K562 (cell line): ENCODE data around the gene LTBP1. TPM values are rescaled to one million over a fixed set of nuclear protein-coding genes. Genes with fewer than 3 reads are reported as not detected.

Source experiments
- CREB5 ChIP-seq: fragments of 250-450 bp; sonication (Bioruptor Pico); IDR thresholded peaks from 2 replicates; pipeline ENCODE4 v1.5.0; 2020; ENCODE audit warnings: mild to moderate bottlenecking
- CREM ChIP-seq: IDR thresholded peaks from 2 replicates; pipeline ENCODE4 v1.6.1; 2014; ENCODE audit warnings: antibody characterized with exemption, low read depth
- DPF2 ChIP-seq: fragments of 450-650 bp; IDR thresholded peaks from 2 replicates; pipeline ENCODE4 v1.6.1; 2016
- ELK3 ChIP-seq: fragments of 450-650 bp; formaldehyde crosslinking; IDR thresholded peaks from 2 replicates; pipeline ENCODE4 v1.4.0; 2020; ENCODE audit warnings: mild to moderate bottlenecking
- HES1 ChIP-seq: fragments of 450-650 bp; IDR thresholded peaks from 2 replicates; pipeline ENCODE4 v1.6.1; 2016; ENCODE audit warnings: low read depth, mild to moderate bottlenecking, moderate library complexity
- HIVEP1 ChIP-seq: fragments of 250-450 bp; sonication (Bioruptor Pico); IDR thresholded peaks from 2 replicates; pipeline ENCODE4 v1.4.0; 2020; ENCODE audit warnings: mild to moderate bottlenecking
- SMAD1 ChIP-seq: fragments of 150-350 bp; IDR thresholded peaks from 2 replicates; pipeline ENCODE4 v1.6.1; 2014; ENCODE audit warnings: low read length, low read depth; ENCODE audit not compliant: partially characterized antibody
- ZNF561 ChIP-seq: fragments of 450-650 bp; formaldehyde crosslinking; conservative IDR thresholded peaks from 2 replicates; pipeline ENCODE4 v1.4.0; 2020; ENCODE audit warnings: mild to moderate bottlenecking, moderate library complexity
- ZNF699 ChIP-seq: fragments of 250-450 bp; sonication (Bioruptor Pico); IDR thresholded peaks from 2 replicates; pipeline ENCODE4 v1.8.0; 2021; ENCODE audit warnings: mild to moderate bottlenecking, moderate library complexity; ENCODE audit not compliant: insufficient replicate concordance
- polyA plus RNA-seq, 8 experiments: library from polyadenylated mRNA; depleted of rRNA in 4 of 8; stranded (reverse) in 5 of 8; unstranded in 3 of 8; fragments of >200 nt; fragmentation: Nextera tagmentation in 2 of 8; fragmentation: Illumina TruSeq in 1 of 8; extraction: Ambion mirVana in 2 of 8; extraction: Trizol in 1 of 8; gene quantifications; 2 replicates each; pipeline versions ENCODE4 v1.2.1 to v1.2.3, GENCODE V29; 2011 to 2014; ENCODE audit warnings: inconsistent platforms in 1 of 8, missing spikeins in 1 of 8
- total RNA-seq, 7 experiments: library from RNA; depleted of rRNA in 6 of 7; stranded (reverse); fragments of >200 nt in 6 of 7; fragmentation: Illumina TruSeq in 2 of 7; extraction: Trizol in 2 of 7; gene quantifications; 2 replicates each; pipeline versions ENCODE4 v1.2.1 to v1.2.3, GENCODE V29; 2011 to 2021; ENCODE audit warnings: low replicate concordance in 1 of 7

LTBP1 gene
- total and polyA plus RNA-seq, 9 of the 15 experiments (the other 6 are each of a cell fraction or from before 2014, with no cell fraction given) = 3.6 to 16.4 (median 8.5) TPM

GRCh38 chr2:33019796-33020195 lies 73.0 kb downstream of the LTBP1 start (continued):
- peak; percentile 47; the same call in 1 of the 2 replicates for TF ChIP-seq CREM
- TF ChIP-seq HIVEP1 = no peak
- TF ChIP-seq ELK3 (CRISPR knock-in tag) = no peak
- TF ChIP-seq ZNF699 = no peak
- TF ChIP-seq SMAD1 = no peak
- no peak for TF ChIP-seq HES1
- peak; percentile 75 for TF ChIP-seq DPF2
- TF ChIP-seq CREB5 (CRISPR knock-in tag) = no peak
- TF ChIP-seq ZNF561 (CRISPR knock-in tag) = no peak
